Raji (cell line): Measurements from ENCODE around the gene CCDC17.

Experiments
- POLR2A ChIP-seq: IDR thresholded peaks from 2 replicates; pipeline ENCODE4 v1.6.1; 2011; ENCODE audit warnings: low read depth, low read length, control low read depth; ENCODE audit not compliant: insufficient read depth

The CCDC17 gene

GRCh38 chr1:45635211-45635610, 11.4 kb upstream of the CCDC17 start:
- TF ChIP-seq POLR2A = no peak

GRCh38 chr1:45630429-45630828, 6.6 kb upstream of the CCDC17 start:
- TF ChIP-seq POLR2A = no peak

GRCh38 chr1:45629035-45629434, 5.2 kb upstream of the CCDC17 start:
- no peak for TF ChIP-seq POLR2A

GRCh38 chr1:45622524-45623394, 1.1 kb downstream of the CCDC17 start:
- TF ChIP-seq POLR2A = no peak

GRCh38 chr1:45621895-45622523, 1.8 kb downstream of the CCDC17 start:
- no peak for TF ChIP-seq POLR2A

- no peak for TF ChIP-seq POLR2A
Measured at GRCh38 chr1:45621501-45621836, 2.4 kb downstream of the CCDC17 start.

GRCh38 chr1:45620588-45621500, 3.0 kb downstream of the CCDC17 start:
- no peak for TF ChIP-seq POLR2A

- TF ChIP-seq POLR2A = no peak
Measured at GRCh38 chr1:45619149-45619921, 4.5 kb downstream of the CCDC17 start.

- TF ChIP-seq POLR2A = no peak
Measured at GRCh38 chr1:45617618-45618017, 6.2 kb downstream of the CCDC17 start.

GRCh38 chr1:45615885-45616284, 8.0 kb downstream of the CCDC17 start:
- TF ChIP-seq POLR2A = no peak

GRCh38 chr1:45612941-45613579, 10.8 kb downstream of the CCDC17 start:
- no peak for TF ChIP-seq POLR2A

- TF ChIP-seq POLR2A = no peak
Measured at GRCh38 chr1:45610589-45611226, 13.1 kb downstream of the CCDC17 start.

- no peak for TF ChIP-seq POLR2A
Measured at GRCh38 chr1:45608175-45609156, 15.4 kb downstream of the CCDC17 start.
